B cell (primary cell): ENCODE data around the gene DYRK3. TPM values are rescaled to one million over a fixed set of nuclear protein-coding genes. Genes with fewer than 3 reads are reported as not detected.

Source experiments
- ATAC-seq: fragments of 200-7000 bp; cut with Tn5 transposase; one replicate; pipeline ENCODE4 v1.10.0; 2021; ENCODE audit warnings: low read depth, mild to moderate bottlenecking, moderate number of reproducible peaks, moderate library complexity
- CTCF ChIA-PET: fragments of 350-600 bp; sonication (Branson Sonifier 250); formaldehyde crosslinking; loops from one replicate; lab custom pipeline; 2021; ENCODE audit warnings: antibody characterized with exemption, inconsistent platforms; lab: Charles Lee
- POLR2A ChIA-PET: fragments of 350-600 bp; sonication (Branson Sonifier 250); formaldehyde crosslinking; loops from one replicate; lab custom pipeline; 2021; ENCODE audit warnings: antibody characterized with exemption; lab: Charles Lee
- DNase-seq: peaks from one replicate; pipeline ENCODE4 v3.0.0; 2013
- H2AFZ ChIP-seq: 2 replicates; pipeline ENCODE4 v1.6.1; 2012; ENCODE audit warnings: mild to moderate bottlenecking, low read depth, low read length; ENCODE audit not compliant: insufficient read depth, poor library complexity, severe bottlenecking
- H3K27ac ChIP-seq, 2 donors: 1 replicate in 1 of 2; 2 replicates in 1 of 2; pipeline ENCODE4 v1.5.1; 2012 to 2013; ENCODE audit warnings: low read length in 2 of 2, mild to moderate bottlenecking in 2 of 2, moderate library complexity in 1 of 2
- H3K27me3 ChIP-seq, 4 experiments: fragments of 200-600 bp in 1 of 4; sonication (generic) in 1 of 4; replicated peaks in 1 of 4; 1 replicate in 2 of 4; 2 replicates in 2 of 4; pipeline versions ENCODE4 v1.6.1 to v1.7.0; 2013 to 2016; ENCODE audit warnings: low read length in 3 of 4, mild to moderate bottlenecking in 2 of 4, mixed read lengths in 1 of 4, moderate library complexity in 1 of 4; ENCODE audit not compliant: insufficient read depth in 4 of 4, control insufficient read depth in 3 of 4; ENCODE audit errors: control extremely low read depth in 1 of 4
- H3K36me3 ChIP-seq, 2 experiments: replicated peaks in 1 of 2; 1 replicate in 1 of 2; 2 replicates in 1 of 2; pipeline versions ENCODE4 v1.6.1 to v1.7.1; 2013; ENCODE audit warnings: low read length in 1 of 2; ENCODE audit not compliant: insufficient read depth in 2 of 2, control insufficient read depth in 1 of 2; ENCODE audit errors: control extremely low read depth in 1 of 2, extremely low read depth in 1 of 2
- H3K4me1 ChIP-seq, 2 donors: fragments of 200-600 bp in 1 of 2; sonication (generic) in 1 of 2; 1 replicate in 1 of 2; 2 replicates in 1 of 2; pipeline versions ENCODE4 v1.5.1 to v1.6.1; 2013 to 2017; ENCODE audit warnings: low read length in 2 of 2; ENCODE audit not compliant: control insufficient read depth in 2 of 2, insufficient read depth in 2 of 2
- H3K4me2 ChIP-seq: replicated peaks from 2 replicates; pipeline ENCODE3; 2012; ENCODE audit warnings: mild to moderate bottlenecking, low read depth, low read length; ENCODE audit not compliant: poor library complexity, severe bottlenecking
- H3K4me3 ChIP-seq, 5 experiments: fragments of 200-600 bp in 1 of 5; sonication (generic) in 1 of 5; 1 replicate in 3 of 5; 2 replicates in 2 of 5; pipeline versions ENCODE4 v1.5.1 to v1.7.0; 2011 to 2016; ENCODE audit warnings: low read length in 4 of 5, mild to moderate bottlenecking in 4 of 5, low read depth in 2 of 5, control low read depth in 1 of 5, moderate library complexity in 1 of 5; ENCODE audit not compliant: insufficient read depth in 1 of 5; ENCODE audit errors: control extremely low read depth in 1 of 5, extremely low read depth in 1 of 5
- H3K79me2 ChIP-seq: fragments of 200-600 bp; sonication (generic); one replicate; pipeline ENCODE4 v1.6.0; 2016; ENCODE audit warnings: low read length; ENCODE audit not compliant: control insufficient read depth, insufficient read depth
- H3K9ac ChIP-seq: fragments of 200-600 bp; sonication (generic); 2 replicates; pipeline ENCODE4 v1.6.1; 2017; ENCODE audit warnings: mild to moderate bottlenecking, low read length, moderate library complexity
- H3K9me3 ChIP-seq, 3 donors: one replicate each; pipeline versions ENCODE4 v1.6.1 to v1.7.1; 2013; ENCODE audit warnings: low read length in 2 of 3; ENCODE audit not compliant: control insufficient read depth in 2 of 3, insufficient read depth in 1 of 3; ENCODE audit errors: control extremely low read depth in 1 of 3
- H4K20me1 ChIP-seq: 2 replicates; pipeline ENCODE4 v1.6.0; 2012; ENCODE audit warnings: mild to moderate bottlenecking, low read length; ENCODE audit not compliant: insufficient read depth, control insufficient read depth, poor library complexity, severe bottlenecking
- H3K27ac Mint-ChIP-seq: one replicate; pipeline ENCODE4 v1.8.0; 2021; ENCODE audit warnings: mixed read lengths
- H3K27me3 Mint-ChIP-seq: one replicate; pipeline ENCODE4 v1.8.0; 2021; ENCODE audit warnings: mixed read lengths
- H3K4me1 Mint-ChIP-seq: one replicate; pipeline ENCODE4 v1.8.0; 2021; ENCODE audit warnings: mixed read lengths
- H3K4me3 Mint-ChIP-seq: one replicate; pipeline ENCODE4 v1.8.0; 2021; ENCODE audit warnings: mixed read lengths
- H3K9me3 Mint-ChIP-seq: one replicate; pipeline ENCODE4 v1.8.0; 2022; ENCODE audit warnings: mixed read lengths; ENCODE audit not compliant: insufficient read depth
- EZH2 ChIP-seq: IDR thresholded peaks from 2 replicates; pipeline ENCODE4 v1.6.1; 2012; ENCODE audit warnings: borderline replicate concordance, low read depth, mild to moderate bottlenecking, moderate library complexity, low read length; ENCODE audit not compliant: insufficient read depth, poor library complexity, severe bottlenecking
- WGBS: methylation state at CpG from one replicate; pipeline ENCODE4 v1.1.5; 2013; ENCODE audit warnings: missing lambda C conversion rate; ENCODE audit not compliant: insufficient coverage; 5-methylcytosine and 5-hydroxymethylcytosine counted together
- intact Hi-C: fragments of 100-400 bp; cut with micrococcal nuclease; formaldehyde crosslinking; loops from one replicate; pipeline ENCODE4 v1.10.0; 2022
- polyA plus RNA-seq: library from polyadenylated mRNA; depleted of rRNA; stranded (reverse); fragments of >200 nt; gene quantifications from 2 replicates; pipeline ENCODE4 v1.2.3, GENCODE V29; 2012
- total RNA-seq, 2 donors: library from RNA; stranded (reverse); fragments of 120-200 nt in 1 of 2; gene quantifications; 1 replicate in 1 of 2; 2 replicates in 1 of 2; pipeline versions ENCODE4 v1.2.3 to v1.2.4, GENCODE V29; 2013 to 2022
- TF ChIP-seq, protein P1 (sequence below): fragments of 200-600 bp; IDR thresholded peaks from one replicate; pipeline ENCODE4 v1.8.0; 2022; ENCODE audit warnings: antibody characterized with exemption, mild to moderate bottlenecking

DYRK3 gene
- total and polyA plus RNA-seq, 2 donors (not counting 1 experiment from before 2014, with no cell fraction given) = 0.30 TPM; not detected in 1

DNA sequence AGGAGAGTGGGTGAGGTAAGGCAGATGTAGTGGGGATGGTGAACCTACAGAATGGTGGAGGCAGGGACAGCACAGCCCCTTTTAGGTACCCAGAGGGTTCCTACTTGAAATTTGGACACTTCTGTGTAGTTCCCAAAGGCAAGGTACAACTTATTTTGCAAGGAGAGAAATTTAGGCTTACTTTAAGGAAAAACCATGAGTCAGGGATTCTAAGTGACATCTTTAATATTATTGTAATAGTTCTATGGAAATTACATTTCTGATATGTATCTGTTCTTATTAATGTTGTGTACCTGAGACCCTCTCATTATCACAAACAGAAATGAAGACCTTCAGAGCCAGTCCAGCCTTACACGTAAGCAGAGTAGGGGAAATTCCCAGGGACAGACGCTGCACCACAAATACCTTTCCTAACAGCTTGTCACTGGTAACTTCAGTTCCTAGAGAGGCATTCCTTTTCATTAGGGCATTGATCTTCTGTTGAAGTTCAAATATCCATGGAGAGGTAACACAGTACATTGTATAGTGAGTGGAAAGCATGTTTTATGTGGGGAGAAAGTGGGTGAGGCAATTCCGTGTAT is 7.9 kb downstream of the DYRK3 start:
- no peaks in the 10 kb centered on the region for H3K9me3 ChIP-seq
- H3K9ac ChIP-seq = no peak overlapping the region
- Mint-ChIP-seq H3K27me3 (peaks cover 3% of the 10 kb centered on the region), H3K9me3 (no peaks in the 10 kb centered on the region), H3K4me1 (no peaks in the 10 kb centered on the region), H3K27ac (no peak overlapping the region), H3K4me3 (no peak overlapping the region)
- ChIA-PET CTCF (interaction anchor here (1.8 kb wide), 1 partner anchor 21 kb away, joined by 4 read pairs; no protein-coding TSS in a partner anchor), POLR2A (interaction anchor here (0.6 kb wide), 1 partner anchor 263 kb away, joined by 3 read pairs; no protein-coding TSS in a partner anchor)
- H3K27ac ChIP-seq = no peak overlapping the region
- no peaks in the 10 kb centered on the region for H4K20me1 ChIP-seq
- no peak overlapping the region for H3K4me2 ChIP-seq
- H3K79me2 ChIP-seq = no peaks in the 10 kb centered on the region
- H3K4me3 ChIP-seq = no peak overlapping the region
- DNase-seq = no peak
- H3K4me1 ChIP-seq = no peaks in the 10 kb centered on the region
- 100% methylated on average over 2 of the region's 3 CpGs for WGBS
- ATAC-seq = no peak
- intact Hi-C loops = no loop called here
- no peak overlapping the region for H2AFZ ChIP-seq
- TF ChIP-seq, protein P1, sequence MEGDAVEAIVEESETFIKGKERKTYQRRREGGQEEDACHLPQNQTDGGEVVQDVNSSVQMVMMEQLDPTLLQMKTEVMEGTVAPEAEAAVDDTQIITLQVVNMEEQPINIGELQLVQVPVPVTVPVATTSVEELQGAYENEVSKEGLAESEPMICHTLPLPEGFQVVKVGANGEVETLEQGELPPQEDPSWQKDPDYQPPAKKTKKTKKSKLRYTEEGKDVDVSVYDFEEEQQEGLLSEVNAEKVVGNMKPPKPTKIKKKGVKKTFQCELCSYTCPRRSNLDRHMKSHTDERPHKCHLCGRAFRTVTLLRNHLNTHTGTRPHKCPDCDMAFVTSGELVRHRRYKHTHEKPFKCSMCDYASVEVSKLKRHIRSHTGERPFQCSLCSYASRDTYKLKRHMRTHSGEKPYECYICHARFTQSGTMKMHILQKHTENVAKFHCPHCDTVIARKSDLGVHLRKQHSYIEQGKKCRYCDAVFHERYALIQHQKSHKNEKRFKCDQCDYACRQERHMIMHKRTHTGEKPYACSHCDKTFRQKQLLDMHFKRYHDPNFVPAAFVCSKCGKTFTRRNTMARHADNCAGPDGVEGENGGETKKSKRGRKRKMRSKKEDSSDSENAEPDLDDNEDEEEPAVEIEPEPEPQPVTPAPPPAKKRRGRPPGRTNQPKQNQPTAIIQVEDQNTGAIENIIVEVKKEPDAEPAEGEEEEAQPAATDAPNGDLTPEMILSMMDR = no peak
- TF ChIP-seq EZH2 = no peak
- H3K27me3 ChIP-seq = no peaks in the 10 kb centered on the region
- no peaks in the 10 kb centered on the region for H3K36me3 ChIP-seq

DNA sequence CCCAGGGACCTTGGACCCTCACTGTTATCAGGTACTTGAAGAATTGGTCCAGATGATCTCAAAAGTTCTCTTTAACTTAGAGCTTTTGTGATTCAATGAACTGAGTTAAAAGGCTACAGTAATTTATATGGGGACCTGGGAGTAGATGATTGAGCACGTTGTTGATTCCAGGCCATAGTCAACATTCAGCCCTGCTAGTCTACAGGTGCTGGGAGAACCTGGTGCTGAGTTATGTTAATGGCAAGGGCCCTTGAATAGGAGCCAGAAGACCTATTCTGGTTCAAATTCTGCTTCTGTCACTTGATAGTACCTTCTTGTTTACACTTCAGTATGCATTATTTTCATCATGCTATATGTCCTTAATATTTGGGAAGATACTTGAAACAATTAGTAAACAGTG is 11.2 kb downstream of the DYRK3 start:
- ChIA-PET CTCF (interaction anchor here (1.2 to 3.8 kb wide), 3 partner anchors 12 to 17 kb away, joined by 4 to 22 read pairs (median 4); partner anchors contain the start of gene DYRK3), POLR2A (no interaction called here)
- H2AFZ ChIP-seq = no peak overlapping the region
- Mint-ChIP-seq H3K4me1 (no peaks in the 10 kb centered on the region), H3K27me3 (no peaks in the 10 kb centered on the region), H3K9me3 (no peaks in the 10 kb centered on the region), H3K4me3 (no peak overlapping the region), H3K27ac (no peak overlapping the region)
- WGBS = no CpG with 5 or more reads among the region's 1 CpG
- H3K9me3 ChIP-seq = no peaks in the 10 kb centered on the region
- ATAC-seq (no peak), DNase-seq (no peak)
- no peaks in the 10 kb centered on the region for H3K36me3 ChIP-seq
- H3K4me3 ChIP-seq = no peak overlapping the region
- no peak overlapping the region for H3K4me2 ChIP-seq
- no peaks in the 10 kb centered on the region for H3K79me2 ChIP-seq
- H3K27ac ChIP-seq = no peak overlapping the region
- no peaks in the 10 kb centered on the region for H3K27me3 ChIP-seq
- no peak for TF ChIP-seq EZH2
- TF ChIP-seq, protein P1 = no peak
- intact Hi-C loops = no loop called here
- no peaks in the 10 kb centered on the region for H4K20me1 ChIP-seq
- no peak overlapping the region for H3K9ac ChIP-seq
- no peaks in the 10 kb centered on the region for H3K4me1 ChIP-seq
